Body of pancreas (tissue), 4 donors: Measurements from ENCODE around the gene ACTN1. TPM values are rescaled to one million over a fixed set of nuclear protein-coding genes. Genes with fewer than 3 reads are reported as not detected.

Experiments used
- ATAC-seq: fragments of 150-250 bp; one replicate; pipeline ENCODE4 v1.9.1; 2016
- DNase-seq, 4 donors: peaks; one replicate each; pipeline ENCODE4 v3.0.0-alpha.2; 2019
- H3K27ac ChIP-seq, 4 donors: fragments of 200-600 bp; sonication (generic); 1 replicate in 3 of 4; 2 replicates in 1 of 4; pipeline versions ENCODE4 v1.5.1 to v1.6.1; 2016 to 2019; ENCODE audit warnings: mild to moderate bottlenecking in 1 of 4, mixed read lengths in 1 of 4, moderate library complexity in 1 of 4
- H3K27me3 ChIP-seq, 2 donors: fragments of 200-600 bp; sonication (generic); one replicate each; pipeline ENCODE4 v1.6.0; 2016; ENCODE audit warnings: mild to moderate bottlenecking in 1 of 2
- H3K36me3 ChIP-seq, 2 donors: fragments of 200-600 bp; sonication (generic); replicated peaks in 1 of 2; 2 replicates each; pipeline ENCODE4 v1.5.1; 2016; ENCODE audit warnings: low read depth in 2 of 2; ENCODE audit not compliant: insufficient read depth in 1 of 2
- H3K4me1 ChIP-seq: fragments of 200-600 bp; sonication (generic); one replicate; pipeline ENCODE4 v1.6.0; 2016
- H3K4me3 ChIP-seq, 2 donors: fragments of 200-600 bp; sonication (generic); 1 replicate in 1 of 2; 2 replicates in 1 of 2; pipeline ENCODE4 v1.5.1; 2016 to 2019
- H3K9me3 ChIP-seq, 3 donors: fragments of 200-600 bp; sonication (generic); 1 replicate in 2 of 3; 2 replicates in 1 of 3; pipeline ENCODE4 v1.5.1; 2016
- CTCF ChIP-seq, 7 experiments: fragments of 450-650 bp in 4 of 7; fragments of 200-600 bp in 3 of 7; sonication (generic) in 3 of 7; IDR thresholded peaks; one replicate each; pipeline ENCODE4 v1.5.1; 2016 to 2019; ENCODE audit warnings: antibody characterized with exemption in 7 of 7
- POLR2A ChIP-seq, 3 donors: fragments of 450-650 bp; IDR thresholded peaks; one replicate each; pipeline ENCODE4 v1.6.1; 2016; ENCODE audit warnings: antibody characterized with exemption in 3 of 3, mild to moderate bottlenecking in 2 of 3
- WGBS, 2 donors: methylation state at CpG; one replicate each; pipeline ENCODE4 v1.1.5; 2017; 5-methylcytosine and 5-hydroxymethylcytosine counted together
- intact Hi-C: fragments of 100-400 bp; cut with DNase I; formaldehyde crosslinking; loops from one replicate; pipeline ENCODE4 v1.15.1; 2023
- total RNA-seq, 2 donors: library from RNA; depleted of rRNA; stranded (reverse); fragments of >200 nt; gene quantifications; one replicate each; pipeline ENCODE4 v1.1.0, GENCODE V29; 2016

ACTN1 gene
- total RNA-seq, 2 donors from 2014 or later, result 84.8 to 93.6 TPM

- intact Hi-C loops, result loop anchor here (10.0 kb wide), 1 partner anchor 229 kb away; no protein-coding TSS in a partner anchor
- no peaks in the 10 kb centered on the region for H3K4me1 ChIP-seq
- no peaks in the 10 kb centered on the region for H3K27me3 ChIP-seq
- H3K4me3 ChIP-seq, result no peak overlapping the region
- no peaks in the 10 kb centered on the region for H3K36me3 ChIP-seq
- H3K9me3 ChIP-seq, result no peaks in the 10 kb centered on the region
- no peak overlapping the region for H3K27ac ChIP-seq
- TF ChIP-seq POLR2A (IDR thresholded peaks at IDR 0.05) (no peak), CTCF (IDR thresholded peaks at IDR 0.05) (no peak)
- WGBS, 2 donors, result 98 to 100% methylated on average over 2 of the region's 2 CpGs
- ATAC-seq (no peak), DNase-seq (no peak)
Measured at GRCh38 chr14:68865542-68865941, 113.6 kb downstream of the ACTN1 start.

- 72 to 92% methylated on average over 4 to 6 of the region's 6 CpGs for whole genome bisulfite sequencing, 2 donors
- no peak for DNase-seq
- no peak overlapping the region for H3K27ac ChIP-seq
- no peaks in the 10 kb centered on the region for H3K4me1 ChIP-seq
- H3K4me3 ChIP-seq, result no peak overlapping the region
- no peak for TF ChIP-seq CTCF (IDR thresholded peaks at IDR 0.05)
- no peak for TF ChIP-seq POLR2A (IDR thresholded peaks at IDR 0.05)
- H3K27me3 ChIP-seq, result no peaks in the 10 kb centered on the region
- no peaks in the 10 kb centered on the region for H3K36me3 ChIP-seq
- H3K9me3 ChIP-seq, result no peaks in the 10 kb centered on the region
- intact Hi-C loops, result loop anchor here (10.0 kb wide), 1 partner anchor 230 kb away; no protein-coding TSS in a partner anchor
- ATAC-seq, result no peak
Measured at GRCh38 chr14:68864361-68864750, 114.7 kb downstream of the ACTN1 start.

GRCh38 chr14:68863610-68864360 is 115.3 kb downstream of the ACTN1 start:
- Histone ChIP-seq H3K4me3 (no peak overlapping the region), H3K27me3 (no peaks in the 10 kb centered on the region), H3K36me3 (no peaks in the 10 kb centered on the region), H3K27ac (no peak overlapping the region), H3K4me1 (no peaks in the 10 kb centered on the region), H3K9me3 (no peaks in the 10 kb centered on the region)
- DNase-seq (no peak), ATAC-seq (no peak)
- TF ChIP-seq CTCF (IDR thresholded peaks at IDR 0.05), result no peak
- TF ChIP-seq POLR2A (IDR thresholded peaks at IDR 0.05), result no peak
- WGBS, 2 donors, result 68 to 71% methylated on average over 12 to 13 of the region's 13 CpGs
- intact Hi-C loops, result loop anchor here (10.0 kb wide), 1 partner anchor 231 kb away; no protein-coding TSS in a partner anchor

GRCh38 chr14:68862954-68863594 is 116.0 kb downstream of the ACTN1 start:
- TF ChIP-seq CTCF (IDR thresholded peaks at IDR 0.05), result peak; percentile 49 to 81 (median 73)
- TF ChIP-seq POLR2A (IDR thresholded peaks at IDR 0.05), result no peak
- intact Hi-C loops, result loop anchor here (10.0 kb wide), 1 partner anchor 232 kb away; no protein-coding TSS in a partner anchor
- DNase-seq (peak; percentile 78 to 87 (median 84)), ATAC-seq (peak; percentile 77)
- H3K9me3 ChIP-seq, result no peaks in the 10 kb centered on the region
- H3K36me3 ChIP-seq, result no peaks in the 10 kb centered on the region
- 3% methylated on average over 2 of the region's 2 CpGs for WGBS, 2 donors
- H3K4me3 ChIP-seq, result no peak overlapping the region
- H3K4me1 ChIP-seq, result no peaks in the 10 kb centered on the region
- H3K27ac ChIP-seq, result no peak overlapping the region
- H3K27me3 ChIP-seq, result no peaks in the 10 kb centered on the region
